HCT116 (cell line): ENCODE data around the gene TIAM2. TPM values are rescaled to one million over a fixed set of nuclear protein-coding genes. Genes with fewer than 3 reads are reported as not detected.

Experiments used
- ATAC-seq: fragments of 200-7000 bp; cut with Tn5 transposase; 2 replicates; pipeline ENCODE4 v1.9.1; 2020; ENCODE audit warnings: mild to moderate bottlenecking, moderate library complexity
- BruUV-seq: library from RNA; stranded (reverse); fragments of 400-500 nt; replicated peaks from 2 replicates; lab custom pipeline; 2021; lab: Mats Ljungman, UMichigan
- CTCF ChIA-PET: fragments of 300-600 bp; sonication (Branson Sonifier 250); formaldehyde crosslinking; loops from one replicate; lab custom pipeline; 2021; ENCODE audit warnings: antibody characterized with exemption; lab: Charles Lee
- POLR2A ChIA-PET: fragments of 300-600, 350-600 bp; sonication (Branson Sonifier 250); formaldehyde crosslinking; loops from one replicate; lab custom pipeline; 2021; ENCODE audit warnings: antibody characterized with exemption; lab: Charles Lee
- RAD21 ChIA-PET, 2 experiments: fragments of 300-600 bp; sonication (Branson Sonifier 250); formaldehyde crosslinking; loops; one replicate each; lab custom pipeline; 2023; ENCODE audit warnings: low total read pairs in 2 of 2; ENCODE audit not compliant: uncharacterized antibody in 2 of 2, unreplicated experiment in 2 of 2, low non-redundant PET in 1 of 2; lab: Charles Lee
- DNase-seq: peaks from one replicate; pipeline ENCODE4 v3.0.0-alpha.2; 2010; ENCODE audit warnings: low read depth, low spot score
- H2AFZ ChIP-seq: fragments of 200-600 bp; shearing (Covaris generic), sonication (generic); 2 replicates; pipeline ENCODE4 v1.6.1; 2017; ENCODE audit warnings: low read depth, mixed run types, mixed read lengths, antibody characterized with exemption, low read length; ENCODE audit not compliant: poor library complexity, severe bottlenecking
- H3K27ac ChIP-seq: 2 replicates; pipeline ENCODE4 v1.5.1; 2012; ENCODE audit warnings: low read depth, low read length
- H3K27me3 ChIP-seq: fragments of 200-600 bp; sonication (generic); 2 replicates; pipeline ENCODE4 v1.6.1; 2016; ENCODE audit warnings: mixed run types, low read length, mixed read lengths; ENCODE audit not compliant: insufficient read depth
- H3K36me3 ChIP-seq, 2 experiments: fragments of 200-500 bp in 1 of 2; fragments of 200-600 bp in 1 of 2; sonication (Bioruptor generic) in 1 of 2; sonication (generic) in 1 of 2; 2 replicates each; pipeline versions ENCODE4 v1.5.1 to v1.6.1; 2014 to 2016; ENCODE audit warnings: low read length in 2 of 2, inconsistent platforms in 1 of 2, mixed read lengths in 1 of 2, mixed run types in 1 of 2; ENCODE audit not compliant: insufficient read depth in 2 of 2, control insufficient read depth in 1 of 2
- H3K4me1 ChIP-seq, 2 experiments: fragments of 200-600 bp in 1 of 2; sonication (generic) in 1 of 2; 2 replicates each; pipeline versions ENCODE4 v1.5.1 to v1.6.1; 2012 to 2017; ENCODE audit warnings: low read length in 2 of 2, inconsistent platforms in 1 of 2, mild to moderate bottlenecking in 1 of 2, mixed read lengths in 1 of 2, mixed run types in 1 of 2, moderate library complexity in 1 of 2; ENCODE audit not compliant: insufficient read depth in 2 of 2, control insufficient read depth in 1 of 2
- H3K4me2 ChIP-seq: fragments of 200-600 bp; sonication (generic); 2 replicates; pipeline ENCODE4 v1.6.1; 2017; ENCODE audit warnings: mixed run types, low read length, mixed read lengths
- H3K4me3 ChIP-seq, 2 experiments: fragments of 200-600 bp in 1 of 2; sonication (generic) in 1 of 2; replicated peaks in 1 of 2; 2 replicates each; pipeline ENCODE4 v1.5.1; 2011 to 2016; ENCODE audit warnings: low read length in 2 of 2, control low read depth in 1 of 2, low read depth in 1 of 2, mild to moderate bottlenecking in 1 of 2, mixed read lengths in 1 of 2, mixed run types in 1 of 2
- H3K79me2 ChIP-seq: fragments of 200-600 bp; sonication (generic); 2 replicates; pipeline ENCODE4 v1.6.1; 2017; ENCODE audit warnings: mild to moderate bottlenecking, mixed run types, low read length, moderate library complexity, mixed read lengths; ENCODE audit not compliant: insufficient read depth
- H3K9ac ChIP-seq: fragments of 200-600 bp; sonication (generic); 2 replicates; pipeline ENCODE4 v1.6.1; 2016; ENCODE audit warnings: low read length, mixed read lengths
- H3K9me2 ChIP-seq: fragments of 200-600 bp; sonication (generic), shearing (Covaris generic); 2 replicates; pipeline ENCODE4 v1.6.1; 2017; ENCODE audit warnings: mixed run types, mild to moderate bottlenecking, moderate library complexity; ENCODE audit not compliant: insufficient read depth
- H3K9me3 ChIP-seq, 2 experiments: fragments of 200-500 bp in 1 of 2; fragments of 200-600 bp in 1 of 2; sonication (Bioruptor generic) in 1 of 2; sonication (generic) in 1 of 2; 2 replicates each; pipeline ENCODE4 v1.6.1; 2014 to 2017; ENCODE audit warnings: low read length in 2 of 2, mixed read lengths in 2 of 2, inconsistent platforms in 1 of 2, low read depth in 1 of 2, mild to moderate bottlenecking in 1 of 2, mixed run types in 1 of 2, moderate library complexity in 1 of 2; ENCODE audit not compliant: control insufficient read depth in 1 of 2, insufficient read depth in 1 of 2
- H4K20me1 ChIP-seq: fragments of 200-600 bp; sonication (generic), shearing (Covaris generic); 2 replicates; pipeline ENCODE4 v1.6.1; 2017; ENCODE audit warnings: mixed run types, mild to moderate bottlenecking, moderate library complexity; ENCODE audit not compliant: insufficient read depth
- CBX3 ChIP-seq: IDR thresholded peaks from 2 replicates; pipeline ENCODE4 v1.6.1; 2012; ENCODE audit warnings: low read depth
- JUND ChIP-seq: IDR thresholded peaks from 2 replicates; pipeline ENCODE4 v1.6.1; 2012
- POLR2AphosphoS5 ChIP-seq: IDR thresholded peaks from 2 replicates; pipeline ENCODE4 v1.6.1; 2011; ENCODE audit warnings: mild to moderate bottlenecking, low read depth, low read length, moderate library complexity
- RAD21 ChIP-seq: IDR thresholded peaks from 2 replicates; pipeline ENCODE4 v1.6.1; 2012; ENCODE audit warnings: low read depth, mild to moderate bottlenecking
- SIN3A ChIP-seq: IDR thresholded peaks from 2 replicates; pipeline ENCODE4 v1.6.1; 2012; ENCODE audit warnings: low read depth
- SP1 ChIP-seq: IDR thresholded peaks from 2 replicates; pipeline ENCODE4 v1.6.1; 2012; ENCODE audit warnings: low read depth
- YY1 ChIP-seq: IDR thresholded peaks from 2 replicates; pipeline ENCODE4 v1.6.1; 2011; ENCODE audit warnings: low read length, low read depth, moderate library complexity, mild to moderate bottlenecking; ENCODE audit not compliant: insufficient replicate concordance; ENCODE audit errors: extremely low read depth
- ZFX ChIP-seq: fragments of 450-650 bp; IDR thresholded peaks from 2 replicates; pipeline ENCODE4 v1.6.1; 2017
- ZNF274 ChIP-seq: fragments of 200-500 bp; sonication (Bioruptor generic); IDR thresholded peaks from 2 replicates; pipeline ENCODE4 v1.6.1; 2014; ENCODE audit warnings: mild to moderate bottlenecking, low read depth, low read length, inconsistent platforms
- intact Hi-C: fragments of 100-400 bp; cut with micrococcal nuclease; formaldehyde crosslinking; loops from 2 replicates; pipeline ENCODE4 v1.10.0; 2022
- total RNA-seq: library from RNA; stranded (reverse); gene quantifications from one replicate; pipeline ENCODE4 v1.2.1, GENCODE V29; 2021; ENCODE audit not compliant: unreplicated experiment
- TF ChIP-seq, protein P1 (sequence below): IDR thresholded peaks from 2 replicates; pipeline ENCODE4 v1.6.1; 2012; ENCODE audit warnings: low read depth
- TF ChIP-seq, protein P2 (sequence below): IDR thresholded peaks from 2 replicates; pipeline ENCODE4 v1.6.1; 2011; ENCODE audit warnings: mild to moderate bottlenecking, low read length, moderate library complexity; ENCODE audit not compliant: insufficient replicate concordance; ENCODE audit errors: extremely low read depth

The TIAM2 gene
- total RNA-seq, 1 experiment from 2014 or later, result 9.4 TPM

DNA sequence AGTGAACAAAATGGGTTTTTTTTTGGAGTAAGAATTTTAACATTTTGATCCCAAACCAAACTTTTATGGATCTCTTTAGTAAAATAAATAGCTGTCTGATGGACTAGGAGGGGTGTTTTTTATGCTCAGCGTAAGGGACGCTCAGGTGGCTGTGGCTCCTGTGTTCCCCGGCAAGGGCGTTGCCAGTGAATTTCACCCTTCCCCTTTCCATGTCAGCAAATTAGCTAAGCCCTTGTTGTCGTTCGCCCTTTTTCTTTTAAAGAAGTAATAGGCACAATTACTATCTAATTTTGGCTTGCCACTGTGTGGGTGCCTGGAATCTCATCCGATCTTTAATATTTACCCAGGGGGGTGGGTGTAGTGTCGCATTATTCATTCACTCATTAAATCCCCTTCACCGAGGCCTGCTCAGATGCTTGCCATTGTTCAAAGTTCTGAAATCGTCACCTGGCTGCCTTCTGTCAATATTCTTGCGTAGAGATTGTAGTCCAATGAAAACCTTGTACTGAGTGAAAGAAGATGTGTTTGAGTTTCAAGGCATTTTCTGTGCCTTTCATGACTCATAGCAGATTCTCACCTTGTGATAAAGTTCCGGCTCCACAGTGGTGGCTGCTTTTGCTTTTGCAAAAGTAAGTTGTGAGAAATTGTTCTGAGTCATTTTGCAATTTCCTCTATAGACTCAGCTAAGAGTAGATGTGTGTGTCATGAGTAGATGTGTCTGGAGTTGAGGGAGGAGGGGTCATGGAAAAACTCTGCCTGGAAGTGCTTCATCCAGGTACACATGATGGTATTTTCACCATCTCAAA lies 228.7 kb downstream of the TIAM2 start (continued):
- TF ChIP-seq, protein P1, sequence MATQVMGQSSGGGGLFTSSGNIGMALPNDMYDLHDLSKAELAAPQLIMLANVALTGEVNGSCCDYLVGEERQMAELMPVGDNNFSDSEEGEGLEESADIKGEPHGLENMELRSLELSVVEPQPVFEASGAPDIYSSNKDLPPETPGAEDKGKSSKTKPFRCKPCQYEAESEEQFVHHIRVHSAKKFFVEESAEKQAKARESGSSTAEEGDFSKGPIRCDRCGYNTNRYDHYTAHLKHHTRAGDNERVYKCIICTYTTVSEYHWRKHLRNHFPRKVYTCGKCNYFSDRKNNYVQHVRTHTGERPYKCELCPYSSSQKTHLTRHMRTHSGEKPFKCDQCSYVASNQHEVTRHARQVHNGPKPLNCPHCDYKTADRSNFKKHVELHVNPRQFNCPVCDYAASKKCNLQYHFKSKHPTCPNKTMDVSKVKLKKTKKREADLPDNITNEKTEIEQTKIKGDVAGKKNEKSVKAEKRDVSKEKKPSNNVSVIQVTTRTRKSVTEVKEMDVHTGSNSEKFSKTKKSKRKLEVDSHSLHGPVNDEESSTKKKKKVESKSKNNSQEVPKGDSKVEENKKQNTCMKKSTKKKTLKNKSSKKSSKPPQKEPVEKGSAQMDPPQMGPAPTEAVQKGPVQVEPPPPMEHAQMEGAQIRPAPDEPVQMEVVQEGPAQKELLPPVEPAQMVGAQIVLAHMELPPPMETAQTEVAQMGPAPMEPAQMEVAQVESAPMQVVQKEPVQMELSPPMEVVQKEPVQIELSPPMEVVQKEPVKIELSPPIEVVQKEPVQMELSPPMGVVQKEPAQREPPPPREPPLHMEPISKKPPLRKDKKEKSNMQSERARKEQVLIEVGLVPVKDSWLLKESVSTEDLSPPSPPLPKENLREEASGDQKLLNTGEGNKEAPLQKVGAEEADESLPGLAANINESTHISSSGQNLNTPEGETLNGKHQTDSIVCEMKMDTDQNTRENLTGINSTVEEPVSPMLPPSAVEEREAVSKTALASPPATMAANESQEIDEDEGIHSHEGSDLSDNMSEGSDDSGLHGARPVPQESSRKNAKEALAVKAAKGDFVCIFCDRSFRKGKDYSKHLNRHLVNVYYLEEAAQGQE, result no peak
- TF ChIP-seq RAD21 (peak; percentile 17; the same call in 1 of the 2 replicates), ZFX (no peak)

DNA sequence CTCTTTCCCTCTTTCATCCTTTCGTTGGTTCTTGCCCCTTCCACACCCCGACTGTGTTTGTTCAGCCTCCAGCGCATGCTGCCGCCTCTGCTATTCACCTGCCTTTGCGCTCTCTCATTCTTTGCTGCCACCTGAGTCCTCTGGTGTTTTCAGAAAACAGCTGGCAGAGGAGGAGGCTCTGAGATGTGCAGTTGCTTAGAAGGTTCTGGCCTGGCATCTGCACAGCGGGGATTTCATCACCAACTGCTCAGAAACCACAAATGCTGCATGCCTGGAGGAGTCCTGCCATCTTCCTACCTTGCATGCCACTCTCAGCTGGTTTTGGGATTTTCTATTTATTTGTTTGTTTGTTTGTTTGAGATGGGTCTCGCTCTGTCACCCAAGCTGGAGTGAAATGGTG lies 229.5 kb downstream of the TIAM2 start:
- no peak overlapping the region for H2AFZ ChIP-seq
- no peaks in the 10 kb centered on the region for H3K9me3 ChIP-seq
- no peaks in the 10 kb centered on the region for H3K79me2 ChIP-seq
- intact Hi-C loops, result no loop called here
- H3K9ac ChIP-seq, result no peak overlapping the region
- H3K36me3 ChIP-seq, result no peaks in the 10 kb centered on the region
- TF ChIP-seq POLR2AphosphoS5 (no peak), ZNF274 (no peak), SIN3A (no peak), CBX3 (no peak), SP1 (no peak), YY1 (no peak), JUND (no peak)
- TF ChIP-seq, protein P1, result no peak
- TF ChIP-seq, protein P2, sequence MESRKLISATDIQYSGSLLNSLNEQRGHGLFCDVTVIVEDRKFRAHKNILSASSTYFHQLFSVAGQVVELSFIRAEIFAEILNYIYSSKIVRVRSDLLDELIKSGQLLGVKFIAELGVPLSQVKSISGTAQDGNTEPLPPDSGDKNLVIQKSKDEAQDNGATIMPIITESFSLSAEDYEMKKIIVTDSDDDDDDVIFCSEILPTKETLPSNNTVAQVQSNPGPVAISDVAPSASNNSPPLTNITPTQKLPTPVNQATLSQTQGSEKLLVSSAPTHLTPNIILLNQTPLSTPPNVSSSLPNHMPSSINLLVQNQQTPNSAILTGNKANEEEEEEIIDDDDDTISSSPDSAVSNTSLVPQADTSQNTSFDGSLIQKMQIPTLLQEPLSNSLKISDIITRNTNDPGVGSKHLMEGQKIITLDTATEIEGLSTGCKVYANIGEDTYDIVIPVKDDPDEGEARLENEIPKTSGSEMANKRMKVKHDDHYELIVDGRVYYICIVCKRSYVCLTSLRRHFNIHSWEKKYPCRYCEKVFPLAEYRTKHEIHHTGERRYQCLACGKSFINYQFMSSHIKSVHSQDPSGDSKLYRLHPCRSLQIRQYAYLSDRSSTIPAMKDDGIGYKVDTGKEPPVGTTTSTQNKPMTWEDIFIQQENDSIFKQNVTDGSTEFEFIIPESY, result no peak
- TF ChIP-seq, all 23 proteins: peak for 0
- H3K27me3 ChIP-seq, result no peaks in the 10 kb centered on the region
- ATAC-seq (no peak), DNase-seq (no peak)
- peak overlapping the region; percentile 56 for H3K4me2 ChIP-seq
- BruUV-seq, result no TSS peak
- H3K27ac ChIP-seq, result no peak overlapping the region
- H3K9me2 ChIP-seq, result no peaks in the 10 kb centered on the region
- ChIA-PET POLR2A (no interaction called here), CTCF (no interaction called here), RAD21 (no interaction called here)
- peaks cover 0 to 17% of the 10 kb centered on the region in 2 experiments; a peak in 2 of 4 replicates for H3K4me1 ChIP-seq
- H3K4me3 ChIP-seq, result no peak overlapping the region
- no peaks in the 10 kb centered on the region for H4K20me1 ChIP-seq
